GM03348 (cell line): Measurements from ENCODE around the gene GSTA2.
"Not testable (repeated sequence)": the region's sequence is repeated elsewhere in the genome, so short reads cannot be mapped to it uniquely, and the experiment has no call there.

Experiments used
- DNase-seq: peaks from one replicate; pipeline ENCODE4 v3.0.0; 2012; ENCODE audit warnings: low spot score

Gene GSTA2

GRCh38 chr6:52725143-52725534, 38.1 kb downstream of the GSTA2 start:
- DNase-seq = peak; percentile 11

DNA sequence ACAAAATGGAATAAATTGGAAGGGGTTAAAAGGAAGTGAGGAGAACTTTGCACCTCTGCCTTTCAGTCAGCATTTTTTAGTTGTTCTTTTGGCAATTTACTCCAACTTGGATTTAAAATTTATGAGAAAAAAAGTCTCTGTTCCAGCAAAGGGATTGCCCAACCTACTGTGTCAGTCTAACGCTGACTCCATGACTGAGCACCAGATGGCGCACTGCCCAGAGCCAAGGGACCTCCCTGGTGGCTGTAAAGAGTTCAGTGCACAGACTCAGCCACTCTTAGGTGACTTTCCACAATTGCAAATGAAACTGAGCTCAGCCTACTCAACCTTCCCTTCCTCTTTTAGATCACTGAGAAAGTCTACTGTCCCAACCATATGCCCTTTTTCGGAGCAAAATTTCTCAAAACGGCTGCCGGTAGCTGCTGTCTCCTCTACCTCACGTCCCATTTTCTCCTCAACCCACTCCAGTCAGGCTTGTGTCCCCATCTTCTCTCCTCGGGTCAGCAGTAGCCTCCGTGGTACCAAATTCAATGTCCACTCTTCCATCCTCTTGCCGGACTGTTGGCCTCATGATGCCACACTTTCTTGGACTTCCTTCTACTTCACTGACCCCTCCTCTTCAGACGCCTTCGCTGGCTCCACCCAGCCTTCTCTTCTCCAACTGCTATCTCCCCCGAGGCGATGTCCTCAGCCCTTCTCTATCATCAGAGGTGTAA, 38.7 kb downstream of the GSTA2 start:
- peak; percentile 81 for DNase-seq

- DNase-seq = peak; percentile 63
Measured at GRCh38 chr6:52724042-52724405, 39.3 kb downstream of the GSTA2 start.

- no peak for DNase-seq
Measured at GRCh38 chr6:52720321-52720720, 43.0 kb downstream of the GSTA2 start.

DNA sequence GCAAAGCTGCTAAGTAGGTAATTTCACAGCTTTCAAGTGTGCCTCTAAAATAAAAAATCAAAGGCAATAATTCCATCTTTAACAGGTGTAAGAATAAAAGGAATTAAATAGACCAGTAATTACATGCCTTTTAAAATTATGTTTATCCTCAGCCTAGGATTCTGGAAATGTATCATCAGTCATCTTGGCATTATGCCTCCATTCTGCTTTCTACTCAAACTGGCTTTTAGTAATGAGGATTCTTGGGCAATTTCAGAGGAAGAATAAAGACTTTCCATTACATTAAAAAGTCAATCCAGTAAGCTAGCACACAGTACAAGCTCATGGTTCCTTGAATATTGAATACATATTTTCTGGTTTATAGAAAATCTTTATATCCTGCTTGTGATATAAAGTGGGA, 44.7 kb downstream of the GSTA2 start:
- peak; percentile 27 for DNase-seq

DNA sequence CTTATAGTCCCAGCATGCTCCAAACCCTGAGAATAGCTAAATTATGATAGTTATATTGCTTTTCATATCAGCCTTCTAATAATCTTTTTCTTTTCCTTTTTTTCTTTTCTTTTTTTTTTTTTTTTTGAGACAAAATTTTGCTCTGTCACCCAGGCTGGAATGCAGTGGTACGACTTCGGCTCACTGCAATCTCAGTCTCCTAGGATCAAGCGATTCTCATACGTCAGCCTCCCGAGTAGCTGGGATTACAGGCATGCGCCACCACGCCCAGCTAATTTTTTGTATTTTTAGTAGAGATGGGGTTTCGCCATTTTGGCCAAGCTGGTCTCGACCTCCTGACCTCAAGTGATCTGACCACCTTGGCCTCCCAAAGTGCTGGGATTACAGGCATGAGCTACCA, 48.5 kb downstream of the GSTA2 start:
- not testable (repeated sequence) for DNase-seq

GRCh38 chr6:52712136-52712535, 51.1 kb downstream of the GSTA2 start:
- DNase-seq = no peak

DNA sequence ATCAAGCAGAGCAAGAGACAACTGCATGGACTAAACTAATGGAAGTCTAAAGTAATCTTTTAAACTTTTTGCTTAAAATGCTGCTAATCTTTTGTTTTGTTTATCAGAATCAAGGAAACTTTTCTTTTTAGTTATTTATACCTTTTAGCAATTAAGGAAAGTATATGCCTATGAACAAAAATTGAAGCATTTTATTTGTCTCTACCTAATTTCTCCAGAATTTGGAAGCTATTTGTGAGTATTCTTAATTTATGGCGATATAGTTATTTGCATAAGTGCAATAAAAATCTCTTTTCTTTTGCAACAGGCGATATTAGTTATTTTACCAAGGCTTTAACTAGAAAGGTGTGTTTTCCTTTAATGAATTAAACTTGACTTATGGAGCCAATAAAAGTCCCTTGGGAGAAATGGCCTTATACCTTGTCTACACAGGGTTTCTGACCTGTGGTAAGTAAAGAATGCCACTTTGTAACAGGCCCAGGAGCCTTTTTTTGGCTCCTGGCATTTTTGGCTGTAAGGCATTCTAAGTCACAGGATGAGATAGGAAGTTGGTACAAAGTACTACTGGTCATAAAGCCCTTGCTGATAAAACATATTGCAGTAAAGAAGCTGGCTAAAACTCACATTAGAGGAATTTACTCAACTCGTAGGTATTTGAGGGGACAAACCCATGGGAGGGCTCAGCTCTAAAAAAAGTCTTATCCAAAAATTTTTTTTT, 55.2 kb downstream of the GSTA2 start:
- no peak for DNase-seq

DNA sequence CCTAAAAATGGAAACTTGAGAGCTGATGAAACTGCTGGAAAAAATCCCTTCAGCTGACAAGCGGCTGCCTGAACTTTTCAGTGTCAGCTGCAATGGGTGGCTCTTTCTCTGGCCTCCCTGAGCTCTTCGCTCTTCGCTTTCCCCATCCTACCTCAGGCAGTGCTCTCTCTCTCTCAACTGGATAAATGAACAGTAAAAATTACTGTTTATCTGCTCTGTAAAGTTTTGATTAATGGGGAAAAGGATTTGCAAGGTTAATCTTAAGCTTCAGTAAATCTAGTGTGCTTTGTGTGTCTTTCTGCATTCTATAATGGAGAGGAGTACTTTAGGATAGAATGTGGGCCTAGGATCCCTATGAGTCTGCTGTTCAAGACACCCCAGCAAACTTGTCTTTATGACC, 57.3 kb downstream of the GSTA2 start:
- DNase-seq = no peak

DNA sequence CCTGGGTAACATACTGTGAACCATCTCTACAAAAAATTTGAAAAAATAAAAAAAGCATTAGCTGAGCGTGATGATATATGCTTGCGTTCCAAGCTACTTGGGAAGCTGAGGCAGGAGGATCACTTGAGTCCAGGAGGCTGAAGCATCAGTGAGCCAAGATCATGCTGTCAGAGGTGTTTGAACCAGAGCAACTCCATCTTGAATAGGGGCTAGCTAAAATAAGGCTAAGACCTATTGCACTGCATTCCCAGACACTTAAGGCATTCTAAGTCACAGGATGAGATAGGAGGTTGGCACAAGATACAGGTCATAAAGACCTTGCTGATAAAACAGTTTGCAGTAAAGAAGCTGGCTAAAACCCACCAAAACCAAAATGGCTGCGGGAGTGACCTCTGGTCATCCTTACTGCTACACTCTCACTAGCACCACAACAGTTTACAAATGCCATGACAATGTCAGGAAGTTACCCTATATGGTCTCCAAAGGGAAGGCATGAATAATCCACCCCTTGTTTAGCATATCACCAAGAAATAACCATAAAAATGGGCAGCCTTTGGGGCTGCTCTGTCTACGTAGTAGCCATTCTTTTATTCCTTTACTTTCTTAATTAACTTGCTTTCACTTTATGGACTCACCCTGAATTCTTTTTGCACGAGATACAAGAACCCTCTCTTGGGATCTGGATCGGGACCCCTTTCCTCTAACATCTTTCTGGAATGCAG, 58.3 kb downstream of the GSTA2 start:
- DNase-seq = not testable (repeated sequence)

DNA sequence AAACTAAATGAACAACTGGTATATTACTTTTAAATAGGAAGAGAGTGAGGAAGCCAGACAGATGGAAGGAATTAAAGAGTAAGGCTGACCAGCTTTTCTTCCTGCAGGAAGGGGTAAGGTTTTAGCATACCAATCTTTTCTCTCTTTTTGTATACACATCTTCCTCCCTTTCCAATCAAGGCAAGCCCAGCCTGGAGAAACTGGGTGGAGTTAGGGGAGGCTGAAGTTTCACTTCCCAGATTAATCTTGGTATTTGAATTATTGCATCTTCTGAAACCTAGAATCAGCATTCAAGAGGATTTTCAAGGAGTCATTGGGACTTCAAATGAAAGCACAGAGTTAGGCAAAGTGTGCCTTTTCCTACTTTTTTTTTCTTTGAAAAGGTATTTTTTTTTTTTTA, 59.2 kb downstream of the GSTA2 start:
- DNase-seq = no peak
